Fibroblast of lung (primary cell): ENCODE data around the gene WDR76. TPM values are rescaled to one million over a fixed set of nuclear protein-coding genes. Genes with fewer than 3 reads are reported as not detected.

ENCODE experiments used
- DNase-seq, 2 donors: peaks; one replicate each; pipeline versions ENCODE4 v3.0.0 to v3.0.0-alpha.2; 2010; ENCODE audit warnings: low read depth in 2 of 2
- H2AFZ ChIP-seq: 2 replicates; pipeline ENCODE4 v1.5.1; 2012; ENCODE audit warnings: low read length, control low read depth, inconsistent platforms
- H3K27ac ChIP-seq: 2 replicates; pipeline ENCODE4 v1.5.1; 2011; ENCODE audit warnings: low read length, control low read depth; ENCODE audit not compliant: insufficient read depth
- H3K27me3 ChIP-seq: 2 replicates; pipeline ENCODE4 v1.5.1; 2011; ENCODE audit warnings: mild to moderate bottlenecking, low read length; ENCODE audit not compliant: control insufficient read depth, insufficient read depth
- H3K36me3 ChIP-seq: 2 replicates; pipeline ENCODE4 v1.5.1; 2011; ENCODE audit warnings: low read length; ENCODE audit not compliant: control insufficient read depth, insufficient read depth
- H3K4me1 ChIP-seq: 2 replicates; pipeline ENCODE4 v1.5.1; 2011; ENCODE audit warnings: low read length; ENCODE audit not compliant: control insufficient read depth, insufficient read depth; ENCODE audit errors: extremely low read depth
- H3K4me2 ChIP-seq: 2 replicates; pipeline ENCODE4 v1.5.1; 2011; ENCODE audit warnings: low read length, control low read depth; ENCODE audit not compliant: insufficient read depth; ENCODE audit errors: extremely low read depth
- H3K4me3 ChIP-seq, 4 experiments: fragments of 200-600 bp in 1 of 4; sonication (generic) in 1 of 4; replicated peaks in 1 of 4; 2 replicates each; pipeline ENCODE4 v1.5.1; 2011 to 2016; ENCODE audit warnings: low read length in 4 of 4, low read depth in 3 of 4, mild to moderate bottlenecking in 3 of 4, control low read depth in 2 of 4, inconsistent platforms in 1 of 4, mixed read lengths in 1 of 4; ENCODE audit not compliant: insufficient read depth in 1 of 4; ENCODE audit errors: control extremely low read depth in 1 of 4
- H3K79me2 ChIP-seq: 2 replicates; pipeline ENCODE4 v1.5.1; 2012; ENCODE audit warnings: mild to moderate bottlenecking, low read length, inconsistent platforms; ENCODE audit not compliant: control insufficient read depth, insufficient read depth
- H3K9ac ChIP-seq: 2 replicates; pipeline ENCODE4 v1.5.1; 2011; ENCODE audit warnings: mild to moderate bottlenecking, low read length, control low read depth; ENCODE audit not compliant: insufficient read depth
- H3K9me3 ChIP-seq: 2 replicates; pipeline ENCODE4 v1.5.1; 2012; ENCODE audit warnings: low read depth, low read length; ENCODE audit not compliant: control insufficient read depth, insufficient read depth
- H4K20me1 ChIP-seq: 2 replicates; pipeline ENCODE4 v1.5.1; 2011; ENCODE audit warnings: low read length; ENCODE audit not compliant: control insufficient read depth, insufficient read depth; ENCODE audit errors: extremely low read depth
- CTCF ChIP-seq, 2 donors: IDR thresholded peaks in 1 of 2; conservative IDR thresholded peaks in 1 of 2; 1 replicate in 1 of 2; 2 replicates in 1 of 2; pipeline ENCODE4 v1.5.1; 2011 to 2012; ENCODE audit warnings: low read length in 2 of 2, control low read depth in 1 of 2, inconsistent platforms in 1 of 2, low read depth in 1 of 2, mild to moderate bottlenecking in 1 of 2
- EZH2 ChIP-seq: IDR thresholded peaks from 2 replicates; pipeline ENCODE4 v1.5.1; 2012; ENCODE audit warnings: low read length, control low read depth, mild to moderate bottlenecking; ENCODE audit errors: missing control alignments
- polyA plus RNA-seq, 2 donors: library from polyadenylated mRNA; depleted of rRNA in 1 of 2; stranded (reverse) in 1 of 2; unstranded in 1 of 2; fragments of >200 nt; gene quantifications; 2 replicates each; pipeline ENCODE4 v1.2.1, GENCODE V29; 2011 to 2012; ENCODE audit warnings: missing spikeins in 1 of 2
- total RNA-seq: library from RNA; depleted of rRNA; stranded (reverse); fragments of >200 nt; gene quantifications from 2 replicates; pipeline ENCODE4 v1.2.1, GENCODE V29; 2014

Gene WDR76
- total and polyA plus RNA-seq, 2 donors (not counting 1 experiment from before 2014, with no cell fraction given): 5.8 to 11.6 TPM

- Histone ChIP-seq H2AFZ (no peak overlapping the region), H3K9me3 (no peaks in the 10 kb centered on the region), H3K79me2 (no peaks in the 10 kb centered on the region), H3K27ac (no peak overlapping the region), H3K9ac (no peak overlapping the region), H3K36me3 (peaks cover 2% of the 10 kb centered on the region), H3K27me3 (no peaks in the 10 kb centered on the region), H4K20me1 (no peaks in the 10 kb centered on the region), H3K4me2 (no peak overlapping the region), H3K4me3 (no peak overlapping the region), H3K4me1 (peaks cover 5% of the 10 kb centered on the region)
- TF ChIP-seq EZH2 (no peak), CTCF (conservative IDR thresholded peaks at IDR 0.05 in 1 of 2, IDR thresholded peaks at IDR 0.05 in 1 of 2; ENCODE audit: low read depth in 1 of 2, low read length in 2 of 2) (no peak)
- DNase-seq: no peak
Observed at GRCh38 chr15:43905755-43906154, 79.0 kb downstream of the WDR76 start.

- Histone ChIP-seq H3K79me2 (no peaks in the 10 kb centered on the region), H4K20me1 (no peaks in the 10 kb centered on the region), H2AFZ (no peak overlapping the region), H3K4me2 (no peak overlapping the region), H3K27ac (no peak overlapping the region), H3K4me1 (peaks cover 27% of the 10 kb centered on the region), H3K27me3 (no peaks in the 10 kb centered on the region), H3K9ac (no peak overlapping the region), H3K36me3 (no peaks in the 10 kb centered on the region), H3K9me3 (no peaks in the 10 kb centered on the region), H3K4me3 (no peak overlapping the region)
- TF ChIP-seq EZH2 (no peak), CTCF (conservative IDR thresholded peaks at IDR 0.05 in 1 of 2, IDR thresholded peaks at IDR 0.05 in 1 of 2; ENCODE audit: low read depth in 1 of 2, low read length in 2 of 2) (no peak)
- peak in 1 of 2 donors; percentile 8 for DNase-seq
Observed at GRCh38 chr15:43908516-43909050, 81.8 kb downstream of the WDR76 start.

GRCh38 chr15:43911235-43911781 is 84.5 kb downstream of the WDR76 start:
- Histone ChIP-seq H3K4me1 (peaks cover 34% of the 10 kb centered on the region), H3K79me2 (no peaks in the 10 kb centered on the region), H3K4me3 (no peak overlapping the region), H3K27ac (peak overlapping the region; percentile 46), H3K27me3 (no peaks in the 10 kb centered on the region), H3K36me3 (no peaks in the 10 kb centered on the region), H4K20me1 (no peaks in the 10 kb centered on the region), H3K9me3 (no peaks in the 10 kb centered on the region), H2AFZ (no peak overlapping the region), H3K4me2 (peak overlapping the region; percentile 40), H3K9ac (no peak overlapping the region)
- TF ChIP-seq EZH2: no peak
- no peak for TF ChIP-seq CTCF (conservative IDR thresholded peaks at IDR 0.05 in 1 of 2, IDR thresholded peaks at IDR 0.05 in 1 of 2; ENCODE audit: low read depth in 1 of 2, low read length in 2 of 2)
- peak; percentile 90 to 99 for DNase-seq
